Liver (tissue), 9 donors: ENCODE results near the gene CSF1. TPM values are rescaled to one million over a fixed set of nuclear protein-coding genes. Genes with fewer than 3 reads are reported as not detected.
A peak's percentile ranks its signal among the peaks of the same experiment; 100 is the strongest.

Source experiments
- DNase-seq: peaks from one replicate; pipeline ENCODE4 v3.0.0-alpha.2; 2017; ENCODE audit warnings: low spot score
- H3K27ac ChIP-seq, 2 donors: one replicate each; pipeline ENCODE4 v1.7.0; 2013; ENCODE audit warnings: inconsistent platforms in 2 of 2, low read length in 2 of 2, control low read depth in 1 of 2, low read depth in 1 of 2, mild to moderate bottlenecking in 1 of 2
- H3K27me3 ChIP-seq, 4 donors: one replicate each; pipeline versions ENCODE4 v1.6.1 to v1.7.0; 2013; ENCODE audit warnings: low read length in 3 of 4, inconsistent platforms in 1 of 4, mild to moderate bottlenecking in 1 of 4, moderate library complexity in 1 of 4; ENCODE audit not compliant: control insufficient read depth in 4 of 4, insufficient read depth in 4 of 4
- H3K36me3 ChIP-seq, 4 donors: one replicate each; pipeline versions ENCODE4 v1.6.1 to v1.7.0; 2013; ENCODE audit warnings: low read length in 3 of 4, mild to moderate bottlenecking in 3 of 4, low read depth in 1 of 4, moderate library complexity in 1 of 4; ENCODE audit not compliant: control insufficient read depth in 4 of 4, insufficient read depth in 3 of 4
- H3K4me1 ChIP-seq, 4 donors: one replicate each; pipeline versions ENCODE4 v1.6.1 to v1.7.0; 2013; ENCODE audit warnings: low read length in 3 of 4, mild to moderate bottlenecking in 3 of 4, moderate library complexity in 1 of 4; ENCODE audit not compliant: control insufficient read depth in 4 of 4, insufficient read depth in 4 of 4
- H3K4me3 ChIP-seq, 3 donors: one replicate each; pipeline versions ENCODE4 v1.6.1 to v1.7.0; 2013; ENCODE audit warnings: low read length in 3 of 3, control low read depth in 1 of 3, low read depth in 1 of 3, mild to moderate bottlenecking in 1 of 3
- H3K9ac ChIP-seq, 2 donors: one replicate each; pipeline ENCODE4 v1.7.0; 2013; ENCODE audit warnings: low read length in 2 of 2, mild to moderate bottlenecking in 2 of 2, moderate library complexity in 2 of 2, control low read depth in 1 of 2, low read depth in 1 of 2
- H3K9me3 ChIP-seq, 4 donors: one replicate each; pipeline versions ENCODE4 v1.6.1 to v1.7.0; 2013; ENCODE audit warnings: low read length in 3 of 4; ENCODE audit not compliant: control insufficient read depth in 4 of 4
- ATF3 ChIP-seq: IDR thresholded peaks from 2 replicates; pipeline ENCODE4 v1.6.1; 2016; ENCODE audit warnings: antibody characterized with exemption
- CTCF ChIP-seq: fragments of 150-350 bp; IDR thresholded peaks from 2 replicates; pipeline ENCODE4 v1.5.1; 2017; ENCODE audit warnings: improper control_type of control experiment, low read depth, low read length; ENCODE audit not compliant: missing input control
- EGR1 ChIP-seq, 2 donors: IDR thresholded peaks; 2 replicates each; pipeline ENCODE4 v1.6.1; 2016 to 2018; ENCODE audit warnings: antibody characterized with exemption in 2 of 2, low read depth in 2 of 2
- FOXA2 ChIP-seq: IDR thresholded peaks from 2 replicates; pipeline ENCODE4 v1.6.1; 2016; ENCODE audit warnings: antibody characterized with exemption
- GABPA ChIP-seq, 2 donors: IDR thresholded peaks in 1 of 2; conservative IDR thresholded peaks in 1 of 2; 2 replicates each; pipeline ENCODE4 v1.6.1; 2016; ENCODE audit warnings: antibody characterized with exemption in 2 of 2, mild to moderate bottlenecking in 1 of 2, moderate library complexity in 1 of 2
- HNF4A ChIP-seq, 2 donors: conservative IDR thresholded peaks; 2 replicates each; pipeline ENCODE4 v1.6.1; 2016; ENCODE audit warnings: antibody characterized with exemption in 2 of 2, mild to moderate bottlenecking in 2 of 2
- HNF4G ChIP-seq: IDR thresholded peaks from 2 replicates; pipeline ENCODE4 v1.6.1; 2016; ENCODE audit warnings: antibody characterized with exemption
- JUND ChIP-seq, 2 donors: IDR thresholded peaks; 2 replicates each; pipeline ENCODE4 v1.6.1; 2016; ENCODE audit warnings: antibody characterized with exemption in 2 of 2
- MAX ChIP-seq: IDR thresholded peaks from 2 replicates; pipeline ENCODE4 v1.6.1; 2016; ENCODE audit warnings: antibody characterized with exemption
- NR2F2 ChIP-seq: IDR thresholded peaks from 2 replicates; pipeline ENCODE4 v1.6.1; 2016; ENCODE audit warnings: antibody characterized with exemption
- RAD21 ChIP-seq, 2 donors: IDR thresholded peaks; 2 replicates each; pipeline ENCODE4 v1.6.1; 2016; ENCODE audit warnings: antibody characterized with exemption in 2 of 2, mild to moderate bottlenecking in 2 of 2
- REST ChIP-seq: IDR thresholded peaks from 2 replicates; pipeline ENCODE4 v1.6.1; 2016; ENCODE audit warnings: antibody characterized with exemption, mild to moderate bottlenecking
- RXRA ChIP-seq, 2 donors: IDR thresholded peaks; 2 replicates each; pipeline ENCODE4 v1.6.1; 2017 to 2018; ENCODE audit warnings: antibody characterized with exemption in 2 of 2, mild to moderate bottlenecking in 1 of 2
- SP1 ChIP-seq: IDR thresholded peaks from 2 replicates; pipeline ENCODE4 v1.6.1; 2018; ENCODE audit warnings: antibody characterized with exemption, mild to moderate bottlenecking
- TAF1 ChIP-seq: conservative IDR thresholded peaks from 2 replicates; pipeline ENCODE4 v1.6.1; 2016; ENCODE audit warnings: antibody characterized with exemption, mild to moderate bottlenecking
- YY1 ChIP-seq: IDR thresholded peaks from 2 replicates; pipeline ENCODE4 v1.6.1; 2016; ENCODE audit warnings: antibody characterized with exemption, mild to moderate bottlenecking
- ZBTB33 ChIP-seq: IDR thresholded peaks from 2 replicates; pipeline ENCODE4 v1.6.1; 2016; ENCODE audit warnings: antibody characterized with exemption
- WGBS: extraction: QIAGEN DNeasy Blood & Tissue Kit; methylation state at CpG from one replicate; pipeline ENCODE4 v1.1.7; 2013; 5-methylcytosine and 5-hydroxymethylcytosine counted together
- polyA plus RNA-seq, 2 donors: library from polyadenylated mRNA; stranded (reverse) in 1 of 2; unstranded in 1 of 2; fragments of 200-250 nt in 1 of 2; fragments of >200 nt in 1 of 2; fragmentation: Nextera tagmentation in 1 of 2; extraction: Ambion mirVana in 1 of 2; gene quantifications; one replicate each; pipeline versions ENCODE4 v1.2.1 to v1.2.3, GENCODE V29; 2013 to 2015
- total RNA-seq, 2 donors: library from RNA; depleted of rRNA; stranded (reverse); fragments of >200 nt; gene quantifications; one replicate each; pipeline ENCODE4 v1.2.3, GENCODE V29; 2014
- donor health status: healthy.
- donor health status: healthy.
- donor health status: healthy.
- donor health status: healthy.
- donor health status: healthy.

The CSF1 gene
- total and polyA plus RNA-seq, 4 donors, result 6.3 to 15.2 (median 11.3) TPM

- peaks cover 0 to 5% (median 3%) of the 10 kb centered on the region in 4 donors for H3K4me1 ChIP-seq
- no peak for DNase-seq
- no peak overlapping the region for H3K4me3 ChIP-seq
- H3K36me3 ChIP-seq, result no peaks in the 10 kb centered on the region
- TF ChIP-seq HNF4G (no peak), SP1 (no peak), GABPA (IDR thresholded peaks at IDR 0.05 in 1 of 2, conservative IDR thresholded peaks at IDR 0.05 in 1 of 2) (no peak), RAD21 (IDR thresholded peaks at IDR 0.05) (no peak), ZBTB33 (no peak), MAX (no peak), NR2F2 (no peak), EGR1 (IDR thresholded peaks at IDR 0.05; ENCODE audit: low read depth in 2 of 2) (no peak), YY1 (no peak), REST (no peak), FOXA2 (no peak), JUND (IDR thresholded peaks at IDR 0.05) (no peak), RXRA (IDR thresholded peaks at IDR 0.05) (no peak), HNF4A (conservative IDR thresholded peaks at IDR 0.05) (no peak), TAF1 (no peak), CTCF (no peak), ATF3 (no peak)
- H3K27me3 ChIP-seq, result no peaks in the 10 kb centered on the region
- no peak overlapping the region for H3K27ac ChIP-seq
- H3K9me3 ChIP-seq, result peaks cover 4 to 7% (median 5%) of the 10 kb centered on the region in 4 donors
- H3K9ac ChIP-seq, result no peak overlapping the region
- 97% methylated on average over 3 of the region's 3 CpGs for WGBS
Measured at GRCh38 chr1:109974191-109974590, 63.5 kb downstream of the CSF1 start.

GRCh38 chr1:109975718-109976117 lies 65.1 kb downstream of the CSF1 start:
- H3K36me3 ChIP-seq, result no peaks in the 10 kb centered on the region
- peak in 1 of 2 donors; percentile 20 for TF ChIP-seq HNF4A (conservative IDR thresholded peaks at IDR 0.05)
- no peak for TF ChIP-seq EGR1 (IDR thresholded peaks at IDR 0.05; ENCODE audit: low read depth in 2 of 2)
- 54% methylated on average over 3 of the region's 3 CpGs for WGBS

More at GRCh38 chr1:109975718-109976117, 65.1 kb downstream of the CSF1 start:
- Histone ChIP-seq H3K9me3 (peaks cover 4 to 7% (median 5%) of the 10 kb centered on the region in 4 donors), H3K4me1 (peaks cover 3 to 10% (median 6%) of the 10 kb centered on the region in 4 donors), H3K4me3 (no peak overlapping the region), H3K27ac (no peak overlapping the region), H3K9ac (no peak overlapping the region), H3K27me3 (no peaks in the 10 kb centered on the region)
- no peak for DNase-seq
